Stimulated activated CD4-positive, alpha-beta T cell treated with anti-CD3 and anti-CD28 coated beads, Interleukin-15, amount 100 ng/mL, for 48 hours (primary cell): ENCODE measurements around the gene CTCFL.

ENCODE experiments used
- DNase-seq, 2 donors: peaks; one replicate each; pipeline ENCODE4 v3.0.0-alpha.2; 2020; ENCODE audit warnings: low read depth in 2 of 2

The CTCFL gene

DNA sequence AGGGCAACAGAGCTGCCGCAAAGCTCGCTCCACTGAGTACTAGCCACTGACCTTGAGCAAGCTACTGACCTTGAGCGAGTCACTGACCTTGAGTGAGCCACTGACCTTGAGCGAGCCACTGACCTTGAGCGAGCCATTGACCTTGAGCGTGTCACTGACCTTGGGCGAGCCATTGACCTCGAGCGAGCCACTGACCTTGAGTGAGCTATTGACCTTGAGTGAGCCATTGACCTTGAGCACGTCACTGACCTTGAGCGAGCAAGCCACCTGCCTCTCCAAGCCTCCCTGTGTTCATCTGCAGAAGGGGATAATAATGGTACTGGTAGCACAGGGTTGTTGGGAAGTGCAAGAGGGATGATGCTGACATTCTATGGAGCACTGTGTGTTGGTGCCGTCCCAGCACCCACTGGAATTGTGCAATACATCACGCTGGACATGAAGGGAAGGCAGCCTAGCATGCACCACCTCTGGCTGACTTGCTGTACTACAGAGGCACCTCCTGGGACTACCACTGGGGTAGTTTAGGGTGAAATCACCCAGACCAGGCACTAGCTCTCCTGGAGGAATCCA, 60.2 kb downstream of the CTCFL start:
- no peak for DNase-seq

DNA sequence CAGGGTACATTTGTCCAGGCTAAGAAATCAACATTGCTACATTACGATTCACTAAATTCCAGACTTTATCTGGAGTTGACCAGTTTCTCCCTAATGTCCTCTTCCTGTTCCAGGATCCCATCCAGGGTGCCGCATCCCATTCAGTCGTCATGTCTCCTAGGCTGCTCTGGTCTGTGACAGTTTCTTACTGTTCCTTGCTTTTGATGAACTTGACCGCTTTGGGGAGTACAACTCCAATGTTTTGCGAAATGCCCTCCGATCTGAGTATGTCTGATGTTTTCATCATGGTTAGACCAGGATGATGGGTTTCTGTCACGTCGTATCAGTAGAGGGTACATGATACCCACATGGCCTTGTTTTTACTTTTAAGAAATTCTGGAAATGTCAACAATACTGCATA, 62.2 kb downstream of the CTCFL start:
- DNase-seq, result no peak

DNA sequence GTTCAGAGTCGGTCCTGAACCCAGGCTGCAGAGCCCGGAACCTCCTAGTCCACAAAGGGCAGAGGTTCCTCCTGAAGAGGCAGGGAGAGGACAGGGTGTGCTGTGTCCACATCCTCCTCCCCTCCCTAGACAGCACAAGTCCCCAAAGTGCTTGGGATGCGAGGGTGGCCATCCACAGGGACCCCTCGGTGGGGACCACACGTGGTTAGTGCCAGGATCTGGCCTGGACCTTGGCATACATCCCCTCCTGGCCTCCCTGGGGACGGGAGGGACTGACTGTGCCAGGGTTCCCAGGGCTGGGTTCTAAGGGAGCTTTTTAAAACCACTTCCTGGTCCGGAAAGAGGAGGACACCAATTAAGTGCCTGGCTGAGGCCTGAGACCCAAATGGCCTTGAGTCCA, 63.2 kb downstream of the CTCFL start:
- no peak for DNase-seq

DNA sequence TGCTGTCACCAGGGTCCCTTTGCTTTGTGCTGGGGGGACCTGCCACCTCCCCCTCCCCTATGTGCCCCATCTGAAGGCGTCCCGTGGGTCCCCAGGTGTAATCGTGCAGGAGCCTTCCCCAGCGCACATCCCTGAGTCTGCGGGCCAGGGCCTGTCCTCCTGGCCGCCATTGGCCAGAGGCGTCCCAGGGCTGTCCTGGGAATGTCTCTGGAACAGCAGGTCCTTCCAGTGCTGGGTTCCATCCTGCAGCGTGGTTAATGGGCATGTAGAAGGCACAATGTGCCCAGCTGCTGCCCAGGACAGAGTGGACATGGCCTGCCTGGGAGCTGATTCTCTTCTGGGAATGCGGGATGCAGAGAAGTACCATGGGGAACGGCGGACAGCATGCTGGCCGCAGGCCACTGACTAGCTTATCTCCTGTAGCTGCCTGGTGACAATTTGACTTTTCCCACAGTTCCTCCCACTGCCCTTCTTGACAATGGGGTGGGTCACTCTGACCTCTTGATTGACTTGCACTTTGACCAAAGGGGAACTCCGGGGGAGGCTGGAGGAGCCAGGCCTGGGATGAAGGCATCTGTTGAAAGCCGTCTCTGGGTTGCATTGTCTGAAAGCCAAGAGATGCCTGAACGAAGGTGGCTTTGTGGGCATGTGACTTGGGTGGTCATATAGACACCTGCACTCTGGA, 64.0 kb downstream of the CTCFL start:
- DNase-seq, result no peak

DNA sequence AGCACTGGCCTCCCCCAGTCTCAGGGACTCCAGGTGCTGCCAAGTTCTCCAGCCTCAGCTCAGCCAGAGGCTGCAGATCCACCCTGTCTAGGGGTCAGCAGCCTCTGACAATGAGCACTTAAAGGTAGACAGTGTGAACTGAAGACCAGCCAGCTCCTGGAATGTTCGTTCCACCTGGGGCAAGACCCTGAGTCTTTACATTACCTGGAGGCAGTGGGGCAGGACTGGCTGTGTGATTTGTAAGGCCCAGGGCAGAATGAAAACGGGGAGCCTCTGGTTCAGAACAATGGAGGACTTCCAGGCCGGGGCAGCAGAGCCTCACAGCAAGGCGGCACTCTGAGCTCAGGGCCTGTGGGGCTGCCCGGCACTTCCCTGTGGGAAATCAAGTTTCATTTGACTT, 65.0 kb downstream of the CTCFL start:
- no peak for DNase-seq

DNA sequence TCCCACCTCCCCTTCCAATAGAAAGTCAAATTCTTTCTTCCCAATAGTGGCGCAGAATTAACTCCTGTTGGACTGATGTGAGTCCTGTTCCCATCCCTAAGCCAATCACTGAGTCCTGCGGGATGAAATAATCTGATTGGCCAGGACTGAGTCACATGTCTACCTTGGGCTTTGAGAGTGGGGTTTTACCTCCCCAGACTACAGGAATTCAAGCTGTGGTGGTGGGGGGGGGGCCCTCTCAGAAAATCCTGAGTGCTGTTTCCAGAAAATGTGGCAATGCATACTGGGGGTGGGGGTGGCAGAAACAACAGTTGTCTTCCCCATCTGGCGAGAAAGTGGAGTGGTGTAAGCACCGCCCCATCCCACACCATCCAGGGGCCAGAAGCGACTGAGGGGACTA, 65.7 kb downstream of the CTCFL start:
- no peak for DNase-seq

DNA sequence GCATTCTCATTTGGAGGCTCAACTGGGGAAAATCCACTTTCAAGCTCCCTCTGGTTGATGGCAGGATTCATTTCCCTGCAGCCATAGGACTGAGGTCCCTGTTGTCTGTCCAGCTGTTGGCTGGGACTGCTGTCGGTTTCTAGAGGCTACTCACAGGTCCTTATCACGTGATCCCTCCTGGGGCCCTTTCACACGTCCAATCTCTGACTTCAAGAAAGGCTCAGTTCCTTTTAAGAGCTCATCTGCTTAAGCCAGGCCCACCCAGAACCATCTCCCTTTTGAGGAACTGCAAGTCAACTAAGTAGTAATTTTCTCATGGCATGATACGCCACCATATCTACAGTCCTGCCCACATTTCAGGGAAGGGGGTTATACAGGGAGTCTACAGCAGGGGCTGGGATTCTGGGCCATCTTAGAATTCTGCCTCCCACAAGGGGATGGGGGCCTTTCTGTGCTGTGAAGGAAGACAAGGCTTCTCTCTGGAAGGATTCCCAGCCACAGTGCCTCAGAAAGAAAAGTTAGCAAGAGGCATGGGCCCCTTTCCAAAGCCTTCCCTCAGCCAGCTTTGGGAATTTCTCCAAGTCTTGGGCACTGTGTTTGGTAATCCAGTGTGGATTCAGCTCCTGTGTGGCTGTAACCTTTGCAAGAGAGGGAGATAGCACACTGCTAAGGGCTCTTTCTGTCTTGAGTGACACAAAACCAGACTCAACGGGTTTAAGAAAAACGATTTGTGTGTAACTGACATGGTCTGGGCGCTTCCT, 66.4 kb downstream of the CTCFL start:
- no peak for DNase-seq

DNA sequence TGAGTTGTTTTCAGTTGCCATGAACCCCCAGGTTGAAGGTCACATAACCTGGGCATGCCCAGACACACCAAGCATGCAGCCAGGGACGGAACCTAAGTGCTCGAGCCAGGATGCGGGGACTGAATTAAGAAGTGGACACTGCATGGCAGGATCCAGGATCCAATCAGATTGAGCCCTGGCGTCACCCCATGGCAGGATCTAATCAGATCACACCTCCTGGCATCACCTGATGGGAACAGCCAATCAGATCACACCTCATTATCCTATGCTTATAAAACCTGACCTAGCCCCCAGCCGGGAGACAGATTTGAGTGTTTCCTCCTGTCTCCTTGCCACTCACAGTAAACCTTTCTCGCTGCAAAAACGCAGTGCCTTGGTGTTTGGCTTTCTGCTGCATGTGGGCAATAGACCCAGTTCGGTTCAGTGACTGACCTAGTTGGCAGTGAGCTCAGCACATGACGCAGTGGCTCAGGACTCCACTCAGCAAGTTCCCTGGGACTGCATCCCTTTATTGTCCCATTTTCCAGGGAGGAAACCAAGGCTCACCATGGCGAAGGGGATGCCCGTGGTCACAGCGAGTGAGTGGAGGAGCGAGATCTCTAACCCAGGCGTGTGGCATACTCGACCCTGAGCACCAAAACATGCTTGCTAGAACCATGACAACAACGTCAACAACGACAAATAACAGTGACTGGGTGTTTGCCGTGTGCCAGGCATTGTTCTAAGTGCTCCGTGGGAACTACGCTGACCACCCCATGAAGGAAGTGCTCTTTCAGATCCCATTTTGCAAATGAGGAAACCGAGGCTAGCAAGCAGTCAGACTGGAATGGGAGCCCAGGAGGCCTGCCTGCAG, 67.5 kb downstream of the CTCFL start:
- DNase-seq, result no peak

DNA sequence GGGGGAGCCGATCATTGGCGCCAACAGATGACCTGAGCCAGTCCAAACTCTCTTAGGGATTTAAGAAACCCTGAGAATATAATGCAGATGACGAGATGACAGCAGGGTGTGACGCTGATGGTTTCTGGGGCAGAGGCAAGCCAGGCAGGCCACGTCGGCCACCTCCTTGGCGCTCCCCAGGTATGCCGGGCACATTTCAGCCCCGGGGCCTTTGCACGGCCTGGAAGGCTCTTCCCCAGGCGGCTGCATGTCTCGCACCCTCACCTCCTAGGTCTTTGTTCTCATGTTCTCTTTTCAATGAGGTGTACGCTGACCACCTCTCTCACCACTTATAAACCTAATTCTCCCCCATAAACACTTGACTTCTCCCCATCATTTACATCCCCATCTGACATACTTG, 68.8 kb downstream of the CTCFL start:
- DNase-seq, result no peak

DNA sequence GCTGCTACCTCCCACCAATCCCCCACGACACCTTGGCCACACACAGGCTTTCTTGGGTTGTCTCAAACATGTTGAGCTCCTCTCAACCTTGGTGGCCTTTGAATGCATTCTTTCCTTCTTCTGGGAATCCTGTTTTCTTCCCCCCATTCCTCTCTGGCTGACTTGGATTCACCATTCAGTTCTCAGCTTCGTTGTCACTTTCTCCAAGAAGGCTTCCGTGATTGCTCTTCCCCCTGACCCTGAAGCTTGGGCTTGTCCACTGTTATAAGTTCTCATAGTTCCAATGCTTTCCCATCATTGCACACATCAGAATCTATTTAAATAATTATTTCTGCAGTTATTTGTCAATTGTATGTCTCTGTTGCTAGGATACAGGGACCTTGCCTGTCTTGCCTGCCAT, 69.6 kb downstream of the CTCFL start:
- no peak for DNase-seq

DNA sequence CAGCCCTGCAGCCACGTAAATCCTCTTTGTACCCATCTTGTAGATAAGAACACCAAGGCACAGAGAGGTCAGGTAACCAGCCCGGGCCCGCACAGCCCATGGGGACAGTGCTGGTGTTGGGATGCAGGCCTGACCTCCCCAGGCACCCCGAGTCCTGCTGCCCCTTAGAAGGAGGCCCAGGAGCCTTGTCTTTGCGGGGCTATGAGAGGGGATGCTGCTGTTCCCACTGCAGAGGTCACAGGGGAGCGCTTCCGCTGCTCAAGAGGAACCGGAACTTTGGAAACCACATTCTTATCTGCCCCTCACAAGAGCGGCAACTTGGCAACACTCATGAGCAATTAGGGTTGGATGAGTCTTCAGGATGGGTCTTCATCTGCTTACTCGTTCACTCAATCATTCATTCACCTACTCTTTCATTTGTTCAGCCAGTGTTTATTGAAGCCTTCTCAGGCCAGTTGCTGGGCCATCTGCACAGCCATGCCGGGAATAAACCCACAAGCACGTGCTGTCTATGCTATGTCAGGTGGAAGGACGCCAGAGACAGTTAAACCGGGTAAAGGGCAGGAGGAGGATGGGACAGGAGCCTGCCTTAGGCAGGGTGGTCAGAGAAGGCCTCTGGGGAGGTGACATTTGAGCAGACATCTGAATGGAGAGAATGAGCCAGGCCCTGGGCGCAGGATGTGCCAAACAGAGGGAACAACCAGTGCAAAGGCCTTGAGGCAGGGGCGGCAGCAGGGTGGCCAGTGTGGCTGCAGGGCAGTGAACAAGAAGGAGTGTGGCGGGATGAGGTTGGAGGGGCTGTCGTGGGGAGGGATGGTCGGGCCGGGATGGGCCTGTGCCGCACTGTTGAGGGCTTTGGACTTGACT, 72.9 kb downstream of the CTCFL start:
- DNase-seq, result no peak

DNA sequence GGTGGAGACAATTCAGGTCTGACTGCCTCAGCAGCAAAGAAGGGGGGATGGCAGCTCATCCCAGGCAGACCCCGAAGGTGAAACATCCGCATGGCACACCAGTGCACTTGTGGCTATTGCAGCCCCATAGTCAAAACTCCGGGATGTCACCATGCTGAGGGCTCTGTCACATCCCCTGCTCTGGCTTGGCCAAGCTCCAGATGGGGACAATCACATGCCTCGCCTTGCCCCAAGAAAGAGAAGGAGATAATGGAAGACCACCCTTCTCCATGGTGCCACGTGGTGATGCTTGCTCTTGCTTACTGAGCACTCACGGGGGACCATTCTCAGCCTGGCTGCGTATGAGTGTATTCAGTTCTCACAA, 73.5 kb downstream of the CTCFL start:
- DNase-seq, result no peak

DNA sequence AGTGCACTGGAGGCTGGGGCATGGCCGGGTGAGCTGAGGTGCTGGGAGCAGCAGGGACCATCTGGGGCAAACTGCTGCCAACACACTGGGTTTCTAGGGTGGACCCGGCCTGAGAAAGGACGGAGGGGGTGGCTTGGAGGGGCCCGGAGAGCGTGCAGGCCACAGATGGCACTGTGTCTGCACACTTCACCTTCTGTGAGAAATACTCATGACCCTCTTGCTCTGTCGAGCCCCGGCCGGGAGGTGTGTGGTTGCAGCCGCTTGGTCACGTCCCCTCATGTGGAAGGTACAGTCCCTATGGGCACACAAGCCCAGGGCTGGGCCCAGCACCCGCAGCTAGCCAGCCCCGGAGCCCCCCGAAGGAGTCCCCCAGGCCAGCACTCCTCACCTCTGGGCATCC, 74.0 kb downstream of the CTCFL start:
- DNase-seq, result no peak

DNA sequence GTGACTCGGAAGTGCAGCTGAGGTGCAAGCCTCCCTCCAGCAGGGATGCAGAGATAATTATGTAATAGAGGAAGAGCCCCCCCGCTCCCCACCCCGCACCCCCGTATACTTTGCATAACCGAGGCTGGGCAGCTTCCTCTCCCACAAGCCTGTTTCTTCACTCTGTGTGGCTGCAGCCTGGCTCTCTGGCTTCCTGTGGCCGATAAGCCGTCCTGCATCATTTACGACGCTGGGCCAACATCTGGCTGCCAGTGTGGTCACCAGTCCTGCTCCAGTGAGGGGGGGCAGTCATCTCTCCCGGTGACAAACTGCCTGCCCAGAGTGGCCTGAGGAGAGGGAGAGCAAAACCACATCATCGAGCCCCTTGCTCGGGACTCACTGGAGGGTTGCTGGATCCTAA, 74.5 kb downstream of the CTCFL start:
- no peak for DNase-seq

DNA sequence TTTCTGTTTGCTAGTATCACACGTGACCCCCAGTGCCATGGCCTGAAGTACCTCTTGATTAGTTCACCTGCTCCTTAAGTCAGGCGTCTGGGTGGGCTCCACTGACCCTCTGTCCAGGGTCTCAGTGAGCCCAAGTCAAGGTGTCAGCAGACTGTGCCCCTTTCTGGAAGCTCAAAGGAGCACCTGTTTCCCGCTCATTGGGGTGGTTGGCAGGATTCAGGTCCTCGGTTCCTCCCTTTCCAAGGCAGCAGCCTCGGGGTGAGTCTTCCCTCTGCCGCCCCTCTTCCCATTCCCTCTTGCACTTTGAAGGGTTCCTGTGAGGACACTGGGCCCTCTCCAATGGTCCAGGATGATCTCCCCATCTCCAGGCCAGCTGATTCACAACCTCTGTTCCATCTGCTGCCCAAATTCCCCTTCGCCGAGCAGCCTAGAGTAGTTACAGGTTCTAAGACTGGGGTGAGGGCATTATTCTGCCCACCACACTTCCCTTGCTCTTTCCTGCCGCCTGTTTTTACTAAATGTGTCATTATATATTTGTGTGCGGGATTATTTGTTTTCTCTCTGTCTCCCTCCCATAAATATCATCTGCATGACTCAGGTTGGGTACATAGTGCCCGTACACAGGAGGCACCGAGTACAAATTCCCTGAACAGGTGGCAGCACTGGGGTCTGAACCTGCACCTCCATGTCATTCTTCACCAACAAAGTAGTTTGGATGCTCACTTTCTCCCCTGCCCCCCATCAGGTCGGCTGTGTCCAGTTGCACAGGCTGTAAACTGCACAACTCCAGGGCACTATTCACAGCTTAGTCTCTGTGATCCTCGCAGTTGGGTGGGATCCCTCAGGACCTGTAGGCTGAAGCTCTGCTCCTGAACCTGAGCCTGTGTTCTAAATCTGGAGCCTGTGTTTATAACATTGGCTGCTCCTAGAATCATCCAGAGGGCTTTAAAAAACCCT, 75.3 kb downstream of the CTCFL start:
- DNase-seq, result no peak

DNA sequence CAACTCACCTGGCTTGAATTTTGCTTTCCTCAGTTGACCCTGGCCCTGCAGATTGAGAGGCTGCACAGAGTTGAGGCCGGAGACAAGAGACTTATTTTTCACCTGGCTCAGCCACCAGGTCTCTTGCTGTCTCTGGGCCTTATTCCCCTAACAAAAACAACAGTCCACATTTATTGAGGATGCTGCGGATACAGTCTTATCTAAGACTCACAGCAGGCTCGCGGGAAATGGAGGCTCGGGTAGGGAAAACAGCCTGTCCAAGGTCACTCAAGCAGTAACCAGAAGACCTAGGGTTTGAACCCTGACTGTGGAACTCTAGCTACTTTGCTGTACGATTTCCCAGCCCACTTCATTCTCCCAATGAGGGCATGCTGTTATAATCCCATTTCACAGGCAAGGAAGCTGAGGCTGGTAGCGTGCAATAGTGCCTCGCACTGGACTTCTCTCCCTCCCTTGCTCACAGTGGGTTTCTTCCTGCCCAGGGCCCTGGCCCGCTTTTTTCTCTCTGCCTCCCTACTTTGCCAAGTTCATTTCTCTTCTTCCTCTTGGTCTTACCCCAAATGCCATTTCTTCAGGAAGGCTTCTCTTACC, 76.1 kb downstream of the CTCFL start:
- no peak for DNase-seq
